HEK293 (cell line): ENCODE results near the gene METTL14.
A peak's percentile ranks its signal among the peaks of the same experiment; 100 is the strongest.

Source experiments
- CTCF ChIA-PET: fragments of 350-600 bp; formaldehyde crosslinking; extraction: SDS; loops from one replicate; lab custom pipeline; 2021; ENCODE audit warnings: antibody characterized with exemption; lab: Yijun Ruan, JAX
- POLR2A ChIA-PET: fragments of 300-600 bp; formaldehyde crosslinking; extraction: SDS; loops from one replicate; lab custom pipeline; 2020; ENCODE audit warnings: antibody characterized with exemption, inconsistent platforms; lab: Yijun Ruan, JAX
- H3K27ac ChIP-seq: fragments of 200-500 bp; sonication (Bioruptor generic); 2 replicates; pipeline ENCODE4 v1.5.1; 2014; ENCODE audit warnings: low read depth, low read length, control low read depth, inconsistent platforms; ENCODE audit errors: extremely low read depth
- H3K36me3 ChIP-seq, 2 experiments: fragments of 200-500 bp in 1 of 2; sonication (Bioruptor generic) in 1 of 2; 1 replicate in 1 of 2; 2 replicates in 1 of 2; pipeline ENCODE4 v1.5.1; 2014 to 2017; ENCODE audit warnings: inconsistent platforms in 2 of 2, low read length in 2 of 2; ENCODE audit not compliant: control insufficient read depth in 2 of 2, insufficient read depth in 1 of 2
- H3K4me1 ChIP-seq: fragments of 200-500 bp; sonication (Bioruptor generic); 2 replicates; pipeline ENCODE4 v1.5.1; 2014; ENCODE audit warnings: mild to moderate bottlenecking, low read length, inconsistent platforms; ENCODE audit not compliant: control insufficient read depth, insufficient read depth
- H3K4me3 ChIP-seq: 2 replicates; pipeline ENCODE4 v1.5.1; 2011; ENCODE audit warnings: low read depth, mild to moderate bottlenecking, control low read depth, low read length, moderate library complexity
- H3K9me3 ChIP-seq: fragments of 200-500 bp; sonication (Bioruptor generic); 2 replicates; pipeline ENCODE4 v1.5.1; 2014; ENCODE audit warnings: low read depth, low read length, inconsistent platforms; ENCODE audit not compliant: control insufficient read depth, insufficient read depth
- BCL11A ChIP-seq: fragments of 450-650 bp; formaldehyde crosslinking; IDR thresholded peaks from 2 replicates; pipeline ENCODE4 v1.5.1; 2016; ENCODE audit warnings: low read depth, missing biosample characterization, missing genetic modification characterization
- GLIS1 ChIP-seq: fragments of 450-650 bp; formaldehyde crosslinking; IDR thresholded peaks from 2 replicates; pipeline ENCODE4 v1.5.1; 2016; ENCODE audit warnings: missing biosample characterization, missing genetic modification characterization
- HOXC10 ChIP-seq: sonication (generic); formaldehyde crosslinking; IDR thresholded peaks from 2 replicates; pipeline ENCODE4 v1.8.1; 2023; ENCODE audit warnings: mild to moderate bottlenecking, missing genetic modification reagents
- MZF1 ChIP-seq: fragments of 450-650 bp; formaldehyde crosslinking; IDR thresholded peaks from 2 replicates; pipeline ENCODE4 v1.5.1; 2017; ENCODE audit warnings: missing biosample characterization, missing genetic modification characterization, borderline replicate concordance
- PRDM2 ChIP-seq: fragments of 450-650 bp; formaldehyde crosslinking; IDR thresholded peaks from 2 replicates; pipeline ENCODE4 v1.5.1; 2016; ENCODE audit warnings: missing biosample characterization, missing genetic modification characterization, borderline replicate concordance
- WT1 ChIP-seq: fragments of 450-650 bp; formaldehyde crosslinking; IDR thresholded peaks from 2 replicates; pipeline ENCODE4 v1.5.1; 2016; ENCODE audit warnings: missing biosample characterization, missing genetic modification characterization
- ZBTB48 ChIP-seq: fragments of 450-650 bp; formaldehyde crosslinking; IDR thresholded peaks from 2 replicates; pipeline ENCODE4 v1.5.1; 2016; ENCODE audit warnings: missing biosample characterization, missing genetic modification characterization
- ZNF221 ChIP-seq: fragments of 450-650 bp; formaldehyde crosslinking; IDR thresholded peaks from 2 replicates; pipeline ENCODE4 v1.5.1; 2017; ENCODE audit warnings: missing biosample characterization, missing genetic modification characterization, borderline replicate concordance
- ZNF23 ChIP-seq: fragments of 450-650 bp; formaldehyde crosslinking; IDR thresholded peaks from 2 replicates; pipeline ENCODE4 v1.5.1; 2016; ENCODE audit warnings: missing biosample characterization, missing genetic modification characterization, borderline replicate concordance
- ZNF311 ChIP-seq: fragments of 450-650 bp; formaldehyde crosslinking; IDR thresholded peaks from 2 replicates; pipeline ENCODE4 v1.5.1; 2017; ENCODE audit warnings: missing biosample characterization, missing genetic modification characterization, borderline replicate concordance
- ZNF501 ChIP-seq: fragments of 450-650 bp; formaldehyde crosslinking; IDR thresholded peaks from 2 replicates; pipeline ENCODE4 v1.5.1; 2016; ENCODE audit warnings: missing biosample characterization, missing genetic modification characterization
- ZNF514 ChIP-seq: fragments of 450-650 bp; formaldehyde crosslinking; IDR thresholded peaks from 2 replicates; pipeline ENCODE4 v1.5.1; 2016; ENCODE audit warnings: missing biosample characterization, missing genetic modification characterization
- ZNF521 ChIP-seq: fragments of 450-650 bp; formaldehyde crosslinking; IDR thresholded peaks from 2 replicates; pipeline ENCODE4 v1.5.1; 2017; ENCODE audit warnings: missing biosample characterization, mild to moderate bottlenecking, missing genetic modification characterization
- ZNF558 ChIP-seq: fragments of 450-650 bp; formaldehyde crosslinking; IDR thresholded peaks from 2 replicates; pipeline ENCODE4 v1.5.1; 2016; ENCODE audit warnings: missing biosample characterization, missing genetic modification characterization
- ZNF629 ChIP-seq: fragments of 450-650 bp; formaldehyde crosslinking; IDR thresholded peaks from 2 replicates; pipeline ENCODE4 v1.5.1; 2017; ENCODE audit warnings: missing biosample characterization, missing genetic modification characterization
- TF ChIP-seq, protein P1 (sequence below): fragments of 450-650 bp; formaldehyde crosslinking; IDR thresholded peaks from 2 replicates; pipeline ENCODE4 v1.5.1; 2016; ENCODE audit warnings: missing biosample characterization, missing genetic modification characterization
- TF ChIP-seq, protein P2 (sequence below): fragments of 450-650 bp; formaldehyde crosslinking; IDR thresholded peaks from 2 replicates; pipeline ENCODE4 v1.5.1; 2017; ENCODE audit warnings: missing biosample characterization, missing genetic modification characterization
- TF ChIP-seq, protein P3 (sequence below): fragments of 450-650 bp; formaldehyde crosslinking; IDR thresholded peaks from 2 replicates; pipeline ENCODE4 v1.5.1; 2016; ENCODE audit warnings: missing biosample characterization, missing genetic modification characterization

METTL14 gene

GRCh38 chr4:118756958-118757357, 71.8 kb downstream of the METTL14 start:
- ChIA-PET CTCF (interaction anchor here (1.0 kb wide), 1 partner anchor 17 kb away, joined by 3 read pairs; no protein-coding TSS in a partner anchor), POLR2A (no interaction called here)
- no peak overlapping the region for H3K27ac ChIP-seq
- H3K4me1 ChIP-seq = no peaks in the 10 kb centered on the region; the same call in 1 of the 2 replicates
- no peaks in the 10 kb centered on the region for H3K9me3 ChIP-seq
- TF ChIP-seq, protein P1, sequence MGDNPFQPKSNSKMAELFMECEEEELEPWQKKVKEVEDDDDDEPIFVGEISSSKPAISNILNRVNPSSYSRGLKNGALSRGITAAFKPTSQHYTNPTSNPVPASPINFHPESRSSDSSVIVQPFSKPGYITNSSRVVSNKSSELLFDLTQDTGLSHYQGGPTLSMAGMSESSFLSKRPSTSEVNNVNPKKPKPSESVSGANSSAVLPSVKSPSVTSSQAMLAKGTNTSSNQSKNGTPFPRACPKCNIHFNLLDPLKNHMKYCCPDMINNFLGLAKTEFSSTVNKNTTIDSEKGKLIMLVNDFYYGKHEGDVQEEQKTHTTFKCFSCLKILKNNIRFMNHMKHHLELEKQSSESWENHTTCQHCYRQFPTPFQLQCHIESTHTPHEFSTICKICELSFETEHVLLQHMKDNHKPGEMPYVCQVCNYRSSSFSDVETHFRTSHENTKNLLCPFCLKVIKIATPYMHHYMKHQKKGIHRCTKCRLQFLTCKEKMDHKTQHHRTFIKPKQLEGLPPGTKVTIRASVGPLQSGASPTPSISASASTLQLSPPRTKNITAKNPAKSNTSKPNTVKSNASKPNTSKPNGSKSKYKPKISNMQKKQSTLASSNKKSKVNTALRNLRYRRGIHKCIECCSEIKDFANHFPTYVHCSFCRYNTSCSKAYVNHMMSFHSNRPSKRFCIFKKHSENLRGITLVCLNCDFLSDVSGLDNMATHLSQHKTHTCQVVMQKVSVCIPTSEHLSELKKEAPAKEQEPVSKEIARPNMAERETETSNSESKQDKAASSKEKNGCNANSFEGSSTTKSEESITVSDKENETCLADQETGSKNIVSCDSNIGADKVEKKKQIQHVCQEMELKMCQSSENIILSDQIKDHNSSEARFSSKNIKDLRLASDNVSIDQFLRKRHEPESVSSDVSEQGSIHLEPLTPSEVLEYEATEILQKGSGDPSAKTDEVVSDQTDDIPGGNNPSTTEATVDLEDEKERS (tag by site-specific recombination) = no peak
- TF ChIP-seq ZNF311 (tag by site-specific recombination) (no peak), BCL11A (tag by site-specific recombination) (no peak), ZNF558 (tag by site-specific recombination) (no peak)
- peaks cover 0 to 23% of the 10 kb centered on the region in 2 experiments; a peak in 1 of 3 replicates for H3K36me3 ChIP-seq
- H3K4me3 ChIP-seq = no peak overlapping the region

DNA sequence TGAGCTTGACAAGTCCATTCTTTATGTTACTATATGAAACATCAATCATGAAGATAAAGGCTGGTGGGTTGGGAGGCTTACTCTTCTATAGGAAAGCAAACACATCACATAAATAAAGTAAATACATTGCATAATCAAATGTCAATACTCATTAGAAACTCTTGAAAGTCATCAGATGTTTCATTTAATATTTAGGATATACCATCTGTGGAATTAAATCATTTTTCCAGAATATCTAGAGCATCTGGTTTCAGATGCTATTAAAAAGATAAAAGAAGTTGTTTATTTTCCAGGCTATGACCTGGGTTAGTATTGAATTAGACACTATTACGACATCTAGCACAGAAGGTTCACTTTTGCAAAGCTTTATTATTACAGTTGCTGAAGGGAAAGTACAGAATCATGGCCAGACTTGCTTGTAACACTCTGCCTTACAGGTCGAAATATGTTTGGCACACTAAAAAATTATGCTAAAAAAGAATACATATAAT, 72.6 kb downstream of the METTL14 start:
- Histone ChIP-seq H3K4me3 (no peak overlapping the region), H3K4me1 (no peaks in the 10 kb centered on the region; the same call in 1 of the 2 replicates), H3K36me3 (peaks cover 0 to 20% of the 10 kb centered on the region in 2 experiments; a peak in 1 of 3 replicates), H3K27ac (no peak overlapping the region), H3K9me3 (no peaks in the 10 kb centered on the region)
- CTCF ChIA-PET = interaction anchor here (1.0 kb wide), 1 partner anchor 17 kb away, joined by 3 read pairs; no protein-coding TSS in a partner anchor
- TF ChIP-seq, protein P2, sequence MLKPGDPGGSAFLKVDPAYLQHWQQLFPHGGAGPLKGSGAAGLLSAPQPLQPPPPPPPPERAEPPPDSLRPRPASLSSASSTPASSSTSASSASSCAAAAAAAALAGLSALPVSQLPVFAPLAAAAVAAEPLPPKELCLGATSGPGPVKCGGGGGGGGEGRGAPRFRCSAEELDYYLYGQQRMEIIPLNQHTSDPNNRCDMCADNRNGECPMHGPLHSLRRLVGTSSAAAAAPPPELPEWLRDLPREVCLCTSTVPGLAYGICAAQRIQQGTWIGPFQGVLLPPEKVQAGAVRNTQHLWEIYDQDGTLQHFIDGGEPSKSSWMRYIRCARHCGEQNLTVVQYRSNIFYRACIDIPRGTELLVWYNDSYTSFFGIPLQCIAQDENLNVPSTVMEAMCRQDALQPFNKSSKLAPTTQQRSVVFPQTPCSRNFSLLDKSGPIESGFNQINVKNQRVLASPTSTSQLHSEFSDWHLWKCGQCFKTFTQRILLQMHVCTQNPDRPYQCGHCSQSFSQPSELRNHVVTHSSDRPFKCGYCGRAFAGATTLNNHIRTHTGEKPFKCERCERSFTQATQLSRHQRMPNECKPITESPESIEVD (tag by site-specific recombination) = peak; percentile 33; the same call in 1 of the 2 replicates
- no peak for TF ChIP-seq WT1 (tag by site-specific recombination)
- TF ChIP-seq ZNF23 (tag by site-specific recombination) = no peak
- no peak for TF ChIP-seq ZNF514 (tag by site-specific recombination)
- no peak for TF ChIP-seq HOXC10
- no peak for TF ChIP-seq ZNF521 (tag by site-specific recombination)
- TF ChIP-seq ZBTB48 = no peak
- TF ChIP-seq ZNF629 (tag by site-specific recombination) = no peak
- TF ChIP-seq MZF1 (tag by site-specific recombination) = no peak
- POLR2A ChIA-PET = no interaction called here

DNA sequence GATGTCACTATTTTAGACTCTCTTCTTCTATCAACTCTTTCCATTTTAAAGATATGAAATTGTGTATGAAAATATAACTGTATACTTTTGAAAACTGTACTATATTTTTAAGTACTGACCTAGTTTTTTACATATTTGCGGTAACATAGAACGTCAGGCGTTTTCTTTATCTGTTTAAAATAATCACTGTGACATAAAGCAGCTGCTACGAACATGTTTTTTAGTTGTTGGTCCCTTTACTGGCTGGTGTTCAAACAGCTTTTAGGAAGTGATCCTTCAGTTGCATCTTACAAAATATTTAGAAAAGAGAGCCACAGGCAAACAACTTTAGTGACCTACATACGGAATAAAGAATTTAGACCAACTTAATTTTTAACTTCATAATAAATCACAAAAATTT, 73.1 kb downstream of the METTL14 start:
- Histone ChIP-seq H3K27ac (no peak overlapping the region), H3K4me3 (no peak overlapping the region), H3K4me1 (no peaks in the 10 kb centered on the region; the same call in 1 of the 2 replicates), H3K9me3 (no peaks in the 10 kb centered on the region), H3K36me3 (peaks cover 0 to 20% of the 10 kb centered on the region in 2 experiments; a peak in 1 of 3 replicates)
- POLR2A ChIA-PET = no interaction called here
- CTCF ChIA-PET = no interaction called here
- TF ChIP-seq GLIS1 = no peak
- TF ChIP-seq, protein P3, sequence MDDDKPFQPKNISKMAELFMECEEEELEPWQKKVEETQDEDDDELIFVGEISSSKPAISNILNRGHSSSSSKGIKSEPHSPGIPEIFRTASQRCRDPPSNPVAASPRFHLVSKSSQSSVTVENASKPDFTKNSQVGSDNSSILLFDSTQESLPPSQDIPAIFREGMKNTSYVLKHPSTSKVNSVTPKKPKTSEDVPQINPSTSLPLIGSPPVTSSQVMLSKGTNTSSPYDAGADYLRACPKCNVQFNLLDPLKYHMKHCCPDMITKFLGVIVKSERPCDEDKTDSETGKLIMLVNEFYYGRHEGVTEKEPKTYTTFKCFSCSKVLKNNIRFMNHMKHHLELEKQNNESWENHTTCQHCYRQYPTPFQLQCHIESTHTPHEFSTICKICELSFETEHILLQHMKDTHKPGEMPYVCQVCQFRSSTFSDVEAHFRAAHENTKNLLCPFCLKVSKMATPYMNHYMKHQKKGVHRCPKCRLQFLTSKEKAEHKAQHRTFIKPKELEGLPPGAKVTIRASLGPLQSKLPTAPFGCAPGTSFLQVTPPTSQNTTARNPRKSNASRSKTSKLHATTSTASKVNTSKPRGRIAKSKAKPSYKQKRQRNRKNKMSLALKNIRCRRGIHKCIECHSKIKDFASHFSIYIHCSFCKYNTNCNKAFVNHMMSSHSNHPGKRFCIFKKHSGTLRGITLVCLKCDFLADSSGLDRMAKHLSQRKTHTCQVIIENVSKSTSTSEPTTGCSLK (tag by site-specific recombination) = no peak
- no peak for TF ChIP-seq PRDM2
- TF ChIP-seq ZNF501 (tag by site-specific recombination) = no peak
- no peak for TF ChIP-seq ZNF221 (tag by site-specific recombination)
